Activated CD4-positive, alpha-beta T cell treated with anti-CD3 and anti-CD28 coated beads, Interleukin-2, amount 10 ng/mL, durations not matched to agents 24 days and 14 days (primary cell): ENCODE measurements around the gene CDHR1. TPM values are rescaled to one million over a fixed set of nuclear protein-coding genes. Genes with fewer than 3 reads are reported as not detected.

Experiments
- DNase-seq: peaks from one replicate; pipeline ENCODE4 v3.0.0; 2022
- H3K27ac Mint-ChIP-seq: one replicate; pipeline ENCODE4 v1.8.0; 2022; ENCODE audit warnings: mild to moderate bottlenecking, mixed read lengths
- H3K27me3 Mint-ChIP-seq: one replicate; pipeline ENCODE4 v1.8.0; 2022; ENCODE audit warnings: mixed read lengths
- H3K36me3 Mint-ChIP-seq: one replicate; pipeline ENCODE4 v1.8.0; 2022; ENCODE audit warnings: low read depth, mild to moderate bottlenecking, mixed read lengths
- H3K4me1 Mint-ChIP-seq: one replicate; pipeline ENCODE4 v1.8.0; 2021; ENCODE audit warnings: mixed read lengths
- H3K4me3 Mint-ChIP-seq: one replicate; pipeline ENCODE4 v1.8.0; 2022; ENCODE audit warnings: mild to moderate bottlenecking, moderate library complexity, mixed read lengths
- H3K9me3 Mint-ChIP-seq: one replicate; pipeline ENCODE4 v1.8.0; 2021; ENCODE audit warnings: mixed read lengths
- intact Hi-C: fragments of 100-400 bp; cut with micrococcal nuclease; formaldehyde crosslinking; loops from one replicate; pipeline ENCODE4 v1.15.1; 2023
- total RNA-seq: library from RNA; stranded (reverse); gene quantifications from 2 replicates; pipeline ENCODE4 v1.2.3, GENCODE V29; 2022

Gene CDHR1
- total RNA-seq, 1 donor from 2014 or later: 0.33 TPM

DNA sequence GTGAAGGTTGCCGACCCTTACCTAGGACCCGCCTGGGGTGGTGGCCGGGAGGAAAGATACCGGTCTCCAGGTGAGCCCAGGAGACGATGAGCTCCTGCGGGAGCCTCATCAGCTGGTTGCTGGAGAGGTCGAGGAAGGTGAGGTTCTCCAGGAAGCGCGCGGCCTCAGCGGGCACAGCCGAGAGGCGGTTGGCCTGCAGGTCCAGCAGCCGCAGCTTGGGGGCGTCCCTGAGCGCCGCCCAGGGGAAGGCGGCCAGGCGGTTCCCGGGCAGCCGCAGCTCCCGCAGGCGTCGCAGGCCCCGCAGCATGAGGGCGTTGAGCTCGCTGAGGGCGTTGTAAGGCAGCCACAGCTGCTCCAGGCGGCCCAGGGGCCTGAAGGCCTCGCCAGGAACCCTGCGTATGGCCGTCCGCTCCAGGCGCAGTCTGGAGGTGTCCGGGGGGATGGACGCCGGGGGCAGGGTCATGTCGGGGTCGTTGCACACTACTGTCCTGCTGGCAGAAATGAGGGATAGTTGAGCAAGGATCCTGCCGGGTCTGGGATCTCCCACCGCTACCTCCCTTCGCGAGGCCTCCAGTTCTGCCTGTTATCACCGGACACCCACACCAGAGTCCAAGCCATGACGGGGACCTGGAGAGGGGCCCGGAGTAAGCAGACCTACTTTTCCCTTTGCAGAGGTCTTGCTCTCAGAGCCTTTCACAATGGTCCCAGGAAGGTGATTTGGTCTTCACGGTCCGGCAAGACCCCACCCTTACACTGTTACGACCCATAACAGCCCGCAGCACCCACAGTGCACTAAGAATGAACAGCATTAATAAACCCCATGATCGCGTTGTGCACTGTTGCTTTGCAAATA is 43.1 kb downstream of the CDHR1 start:
- Mint-ChIP-seq H3K27me3 (peaks cover 4% of the 10 kb centered on the region), H3K36me3 (no peaks in the 10 kb centered on the region), H3K4me1 (no peaks in the 10 kb centered on the region), H3K27ac (no peak overlapping the region), H3K4me3 (no peak overlapping the region), H3K9me3 (no peaks in the 10 kb centered on the region)
- intact Hi-C loops: no loop called here
- DNase-seq: no peak

- intact Hi-C loops: no loop called here
- Mint-ChIP-seq H3K36me3 (no peaks in the 10 kb centered on the region), H3K27ac (no peak overlapping the region), H3K4me3 (no peak overlapping the region), H3K27me3 (peaks cover 6% of the 10 kb centered on the region), H3K9me3 (no peaks in the 10 kb centered on the region), H3K4me1 (no peaks in the 10 kb centered on the region)
- DNase-seq: no peak
These were observed 44.6 kb downstream of the CDHR1 start for GRCh38 chr10:84238909-84239308.

GRCh38 chr10:84241185-84241790 is 47.0 kb downstream of the CDHR1 start, which contains the start of gene LRIT1:
Gene LRIT1, minus strand, starts transcription at chr10:84241546. Its CDS starts 107 bp downstream, at chr10:84241439.
- no peak for DNase-seq
- intact Hi-C loops: no loop called here
- Mint-ChIP-seq H3K27ac (no peak within 1 kb of the TSS), H3K27me3 (peaks cover 6% of the 10 kb centered on the region), H3K4me3 (no peak within 1 kb of the TSS), H3K36me3 (no peaks in the 10 kb centered on the region), H3K4me1 (no peaks in the 10 kb centered on the region), H3K9me3 (no peaks in the 10 kb centered on the region)

GRCh38 chr10:84243759-84244158 is 49.4 kb downstream of the CDHR1 start:
- no peak for DNase-seq
- no peaks in the 10 kb centered on the region for H3K36me3 Mint-ChIP-seq
- H3K27ac Mint-ChIP-seq: no peak overlapping the region
- intact Hi-C loops: no loop called here
- H3K4me1 Mint-ChIP-seq: no peaks in the 10 kb centered on the region
- no peak overlapping the region for H3K4me3 Mint-ChIP-seq
- H3K9me3 Mint-ChIP-seq: no peaks in the 10 kb centered on the region
- peaks cover 6% of the 10 kb centered on the region for H3K27me3 Mint-ChIP-seq

DNA sequence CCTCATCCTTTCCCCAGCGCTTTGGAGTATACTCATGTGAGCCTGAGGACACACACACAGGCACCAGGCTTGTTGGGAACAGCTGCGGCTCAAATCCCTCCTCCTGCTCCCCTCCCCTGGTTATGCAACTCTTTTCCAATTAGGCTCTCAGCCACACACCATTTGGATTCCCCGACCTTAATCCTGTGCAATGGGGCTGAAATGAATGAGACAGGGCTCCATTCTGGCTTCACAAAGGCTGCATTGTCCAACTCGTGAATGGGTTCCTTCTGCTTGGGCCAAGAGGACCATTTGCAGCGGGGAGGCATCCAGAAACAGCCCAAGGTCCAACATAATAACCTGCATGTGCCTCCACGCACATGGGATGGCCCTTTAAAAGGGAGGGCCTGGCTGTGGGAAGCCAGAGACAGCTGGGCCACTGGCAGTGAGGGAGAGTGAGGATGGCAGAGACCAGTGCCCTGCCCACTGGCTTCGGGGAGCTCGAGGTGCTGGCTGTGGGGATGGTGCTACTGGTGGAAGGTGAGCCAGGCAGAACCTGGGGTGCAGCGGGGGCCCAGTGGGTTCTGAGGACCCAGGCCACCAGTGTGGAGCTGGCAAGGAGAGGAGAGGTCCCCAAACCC is 50.4 kb downstream of the CDHR1 start, which contains the start of gene RGR:
RGR (plus strand) TSS at position 403 of the 620 bp plus-strand sequence; CDS start at position 441, 38 bp downstream.
- DNase-seq: no peak
- H3K27ac Mint-ChIP-seq: no peak within 1 kb of the TSS
- H3K4me3 Mint-ChIP-seq: no peak within 1 kb of the TSS
- H3K4me1 Mint-ChIP-seq: no peaks in the 10 kb centered on the region
- H3K9me3 Mint-ChIP-seq: no peaks in the 10 kb centered on the region
- H3K36me3 Mint-ChIP-seq: no peaks in the 10 kb centered on the region
- peaks cover 6% of the 10 kb centered on the region for H3K27me3 Mint-ChIP-seq
- intact Hi-C loops: no loop called here

GRCh38 chr10:84247496-84247895 is 53.2 kb downstream of the CDHR1 start:
- Mint-ChIP-seq H3K9me3 (no peaks in the 10 kb centered on the region), H3K27me3 (peaks cover 2% of the 10 kb centered on the region), H3K4me1 (no peaks in the 10 kb centered on the region), H3K27ac (no peak overlapping the region), H3K4me3 (no peak overlapping the region), H3K36me3 (no peaks in the 10 kb centered on the region)
- intact Hi-C loops: no loop called here
- no peak for DNase-seq

- no peak for DNase-seq
- Mint-ChIP-seq H3K27ac (no peak overlapping the region), H3K4me3 (no peak overlapping the region), H3K27me3 (peaks cover 1% of the 10 kb centered on the region), H3K9me3 (no peaks in the 10 kb centered on the region), H3K4me1 (no peaks in the 10 kb centered on the region), H3K36me3 (no peaks in the 10 kb centered on the region)
- intact Hi-C loops: no loop called here
These were observed 54.5 kb downstream of the CDHR1 start for GRCh38 chr10:84248794-84249193.

DNA sequence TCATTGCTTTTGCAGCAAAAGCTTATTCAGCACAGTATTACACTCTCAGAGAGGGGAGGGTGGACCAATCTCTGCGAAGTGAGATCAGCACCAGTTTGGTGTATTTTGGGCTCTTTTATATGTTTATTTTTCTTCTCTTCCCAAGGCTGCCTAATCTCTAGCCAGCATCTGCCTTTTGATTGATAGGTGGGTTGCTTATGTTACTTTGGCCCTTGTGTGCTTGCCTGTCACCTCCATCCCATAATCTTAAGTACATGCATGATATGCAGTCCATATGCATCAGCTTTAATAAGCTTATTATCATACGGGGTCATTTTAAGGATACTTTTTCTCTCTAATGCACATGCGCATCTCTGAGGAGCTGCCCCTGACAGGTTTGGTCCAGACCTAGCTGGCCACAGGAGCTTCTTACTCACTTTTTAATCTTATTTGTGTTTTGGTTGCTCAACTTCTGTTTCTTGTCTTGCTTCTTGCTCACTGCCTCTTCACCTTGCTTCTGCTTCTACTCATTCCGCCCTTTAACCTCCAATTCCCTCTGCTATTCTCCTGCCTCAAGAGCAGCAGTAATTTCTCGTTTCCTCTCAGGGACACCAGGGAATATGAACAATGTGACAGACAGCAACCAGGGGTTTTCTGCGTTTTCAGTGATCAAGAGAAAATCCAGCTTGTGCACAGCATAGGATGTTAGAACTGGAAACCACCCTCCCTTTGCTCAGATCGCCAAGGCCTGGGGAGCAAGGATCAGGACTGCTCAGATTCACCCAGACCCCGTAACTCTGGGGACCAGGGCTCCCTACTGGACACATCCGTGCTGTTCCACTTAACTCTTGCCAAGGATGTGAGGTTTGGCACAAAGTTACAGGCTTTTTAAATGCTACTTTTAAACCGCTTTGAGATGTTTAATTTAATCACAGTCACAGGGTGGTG is 60.5 kb downstream of the CDHR1 start:
- intact Hi-C loops: no loop called here
- H3K36me3 Mint-ChIP-seq: no peaks in the 10 kb centered on the region
- peaks cover 2% of the 10 kb centered on the region for H3K4me1 Mint-ChIP-seq
- no peak overlapping the region for H3K4me3 Mint-ChIP-seq
- H3K27ac Mint-ChIP-seq: no peak overlapping the region
- no peak for DNase-seq
- peaks cover 11% of the 10 kb centered on the region for H3K27me3 Mint-ChIP-seq
- no peaks in the 10 kb centered on the region for H3K9me3 Mint-ChIP-seq

GRCh38 chr10:84256510-84257342 is 62.4 kb downstream of the CDHR1 start:
- Mint-ChIP-seq H3K9me3 (no peaks in the 10 kb centered on the region), H3K27me3 (peaks cover 13% of the 10 kb centered on the region), H3K27ac (no peak overlapping the region), H3K4me3 (no peak overlapping the region), H3K36me3 (no peaks in the 10 kb centered on the region), H3K4me1 (peaks cover 2% of the 10 kb centered on the region)
- DNase-seq: peak; percentile 79
- intact Hi-C loops: no loop called here

DNA sequence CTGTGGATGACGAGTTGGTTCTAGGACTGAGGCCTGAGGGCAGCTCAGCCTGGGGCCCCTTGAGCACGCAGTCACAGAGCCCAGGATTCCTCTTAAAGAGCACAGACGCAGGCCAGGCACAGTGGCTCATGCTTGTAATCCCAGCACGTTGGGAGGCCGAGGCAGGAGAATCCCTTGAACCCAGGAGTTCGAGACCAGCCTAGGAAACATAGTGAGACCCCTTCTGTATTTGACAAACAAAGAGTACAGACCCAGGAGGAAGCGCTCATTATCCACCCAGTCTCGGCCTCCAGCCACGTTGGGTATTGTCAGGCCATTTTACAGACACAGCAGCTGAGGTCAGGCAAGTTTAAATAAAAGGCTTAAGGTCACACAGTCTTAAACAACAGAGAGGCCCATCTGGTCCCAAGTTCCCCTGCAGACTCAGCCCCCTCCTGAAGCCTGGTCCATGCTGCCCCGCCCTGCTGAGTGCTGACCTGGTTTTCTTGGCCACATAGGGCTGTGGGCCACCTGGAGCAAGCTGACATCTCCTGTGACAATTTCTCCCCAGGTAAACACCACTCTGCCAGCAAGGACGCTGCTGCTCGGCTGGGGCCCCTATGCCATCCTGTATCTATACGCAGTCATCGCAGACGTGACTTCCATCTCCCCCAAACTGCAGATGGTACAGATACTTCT is 63.1 kb downstream of the CDHR1 start:
- Mint-ChIP-seq H3K27ac (no peak overlapping the region), H3K9me3 (no peaks in the 10 kb centered on the region), H3K27me3 (peaks cover 15% of the 10 kb centered on the region), H3K36me3 (no peaks in the 10 kb centered on the region), H3K4me1 (peaks cover 2% of the 10 kb centered on the region), H3K4me3 (no peak overlapping the region)
- intact Hi-C loops: no loop called here
- DNase-seq: no peak

DNA sequence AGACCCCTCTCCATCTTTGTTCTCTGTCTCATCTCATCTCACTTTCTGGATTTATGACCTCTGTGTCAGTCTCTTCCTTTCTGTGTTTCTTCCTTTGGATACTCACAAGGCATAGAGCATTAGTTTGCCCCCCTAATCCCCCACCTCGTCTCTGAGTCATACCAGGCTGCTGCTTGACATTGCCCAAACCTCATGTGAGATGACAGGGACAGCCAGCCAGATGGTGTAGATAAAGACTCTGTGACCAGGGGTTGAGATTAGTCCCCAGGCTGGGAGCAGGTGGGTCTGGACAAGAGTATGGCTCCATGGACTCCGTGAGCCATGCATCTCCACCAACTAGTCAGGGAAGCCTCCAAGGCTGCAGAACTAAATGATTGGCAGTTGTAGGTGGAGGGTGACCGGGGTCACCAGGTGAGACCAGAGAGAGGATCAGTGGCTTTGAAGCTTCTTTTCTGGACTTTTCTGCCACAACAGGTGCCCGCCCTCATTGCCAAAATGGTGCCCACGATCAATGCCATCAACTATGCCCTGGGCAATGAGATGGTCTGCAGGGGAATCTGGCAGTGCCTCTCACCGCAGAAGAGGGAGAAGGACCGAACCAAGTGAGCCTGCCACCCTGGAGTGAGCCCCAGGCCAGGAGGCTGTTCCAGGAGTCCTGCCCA is 63.8 kb downstream of the CDHR1 start:
- Mint-ChIP-seq H3K27ac (no peak overlapping the region), H3K4me3 (no peak overlapping the region)
- intact Hi-C loops: no loop called here

More for the DNA sequence above, 63.8 kb downstream of the CDHR1 start:
- H3K36me3 Mint-ChIP-seq: no peaks in the 10 kb centered on the region
- no peak for DNase-seq
- H3K27me3 Mint-ChIP-seq: peaks cover 15% of the 10 kb centered on the region
- no peaks in the 10 kb centered on the region for H3K9me3 Mint-ChIP-seq
- peaks cover 2% of the 10 kb centered on the region for H3K4me1 Mint-ChIP-seq
